H4 (cell line): ENCODE data around the gene ABHD18. TPM values are rescaled to one million over a fixed set of nuclear protein-coding genes. Genes with fewer than 3 reads are reported as not detected.

Source experiments
- DNase-seq: peaks from one replicate; pipeline ENCODE4 v3.0.0-alpha.2; 2015; ENCODE audit warnings: low spot score
- total RNA-seq: library from RNA; depleted of rRNA; stranded (reverse); fragments of >200 nt; shearing (Covaris generic); gene quantifications from 2 replicates; pipeline ENCODE4 v1.2.3, GENCODE V29; 2014; rRNA removed

ABHD18 gene
- total RNA-seq, 1 experiment from 2014 or later, result 6.7 TPM

DNA sequence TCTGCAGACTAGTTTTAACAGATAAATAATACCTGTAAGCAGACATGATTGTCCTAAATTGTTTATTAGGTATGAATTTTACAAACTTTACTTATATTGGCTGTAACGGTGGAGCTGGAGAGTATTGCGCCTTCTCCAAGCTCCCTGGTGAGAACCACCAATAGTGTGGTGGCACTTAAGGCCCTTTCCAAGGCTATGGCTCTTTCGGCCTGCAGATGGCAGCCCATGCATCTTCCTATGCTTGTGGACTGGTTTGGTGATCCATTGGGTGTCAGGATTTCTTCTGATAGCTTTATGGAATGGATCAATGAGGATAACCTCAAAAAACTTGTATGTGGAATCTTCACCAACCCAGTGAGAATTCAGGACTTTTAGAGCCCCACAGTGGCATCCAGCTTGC is 103.7 kb downstream of the ABHD18 start:
- DNase-seq, result peak; percentile 53

DNA sequence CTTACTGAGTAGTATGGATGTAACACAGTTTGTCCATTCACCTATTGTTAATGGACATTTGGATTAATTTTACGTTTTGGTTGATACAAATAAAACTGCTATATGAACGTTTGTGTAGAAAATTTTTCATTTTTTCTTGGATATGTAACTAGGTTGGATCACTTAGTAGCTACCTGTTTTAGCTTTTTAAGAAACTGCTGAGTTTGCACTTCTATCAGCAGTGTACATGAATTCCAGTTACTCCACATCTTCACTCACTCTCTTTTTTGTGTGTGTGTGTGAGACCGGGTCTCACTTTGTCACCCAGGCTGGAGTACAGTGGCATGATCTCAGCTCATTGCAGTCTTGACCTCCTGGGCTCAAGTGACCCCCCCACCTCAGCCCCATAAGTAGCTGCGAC is 111.3 kb downstream of the ABHD18 start:
- no peak for DNase-seq

Other genes starting within 250 kb of the ABHD18 start
- gene SLC25A31, start 235.0 kb upstream of the ABHD18 start, total RNA-seq, result not detected in 2 replicates
- 7.0 and 7.2 TPM in 2 replicates for gene HSPA4L, start 183.1 kb upstream of the ABHD18 start, total RNA-seq
- 16.6 and 17.6 TPM in 2 replicates for gene PLK4, start 84.5 kb upstream of the ABHD18 start, total RNA-seq
- 4.3 and 20.6 TPM in 2 replicates for gene MFSD8, start 233 bp upstream of the ABHD18 start, total RNA-seq
- gene LARP1B, start 95.9 kb downstream of the ABHD18 start, total RNA-seq, result 15.7 and 16.5 TPM in 2 replicates